H1 (cell line): Measurements from ENCODE around the gene SV2C. TPM values are rescaled to one million over a fixed set of nuclear protein-coding genes. Genes with fewer than 3 reads are reported as not detected.

Experiments used
- CTCF ChIA-PET: fragments of 300-600 bp; sonication (Branson Sonifier 250); formaldehyde crosslinking; loops from one replicate; lab custom pipeline; 2021; ENCODE audit not compliant: partially characterized antibody; lab: Charles Lee
- POLR2A ChIA-PET: fragments of 300-600 bp; sonication (Branson Sonifier 250); formaldehyde crosslinking; loops from one replicate; lab custom pipeline; 2021; ENCODE audit warnings: inconsistent platforms; ENCODE audit not compliant: partially characterized antibody; lab: Charles Lee
- DNase-seq, 2 experiments: peaks; one replicate each; pipeline versions ENCODE4 v3.0.0 to v3.0.0-alpha.2; 2010 to 2022; ENCODE audit warnings: low spot score in 2 of 2, low read depth in 1 of 2, mixed read lengths in 1 of 2
- FAIRE-seq: peaks from 2 replicates; lab custom pipeline; 2011; peaks lifted over from hg19 to GRCh38; lab: Jason Lieb, UNC
- H2AFZ ChIP-seq: 2 replicates; pipeline ENCODE4 v1.8.1; 2012; ENCODE audit warnings: low read length, inconsistent platforms
- H2AK5ac ChIP-seq: 2 replicates; pipeline ENCODE4 v1.6.1; 2013; ENCODE audit warnings: low read depth, low read length
- H2BK120ac ChIP-seq: replicated peaks from 2 replicates; pipeline ENCODE3; 2013; ENCODE audit warnings: low read depth, low read length, inconsistent platforms
- H2BK12ac ChIP-seq: 2 replicates; pipeline ENCODE4 v1.6.1; 2013; ENCODE audit warnings: low read depth, low read length
- H2BK15ac ChIP-seq: 2 replicates; pipeline ENCODE4 v1.6.1; 2013; ENCODE audit warnings: low read length
- H2BK20ac ChIP-seq: 2 replicates; pipeline ENCODE4 v1.6.1; 2013; ENCODE audit warnings: low read length
- H2BK5ac ChIP-seq: 2 replicates; pipeline ENCODE4 v1.6.1; 2013; ENCODE audit warnings: low read depth, low read length
- H3K14ac ChIP-seq: 2 replicates; pipeline ENCODE4 v1.6.1; 2013; ENCODE audit warnings: inconsistent platforms; ENCODE audit not compliant: insufficient read length
- H3K18ac ChIP-seq: 2 replicates; pipeline ENCODE4 v1.6.1; 2013; ENCODE audit warnings: low read length; ENCODE audit errors: extremely low read depth
- H3K23ac ChIP-seq: 2 replicates; pipeline ENCODE4 v1.6.1; 2013; ENCODE audit warnings: inconsistent platforms; ENCODE audit not compliant: insufficient read length
- H3K23me2 ChIP-seq: 2 replicates; pipeline ENCODE4 v1.6.1; 2013; ENCODE audit warnings: low read depth, low read length
- H3K27ac ChIP-seq: 2 replicates; pipeline ENCODE4 v1.6.1; 2011; ENCODE audit warnings: low read depth, low read length, inconsistent platforms
- H3K27me3 ChIP-seq, 4 experiments: replicated peaks in 1 of 4; 1 replicate in 1 of 4; 2 replicates in 3 of 4; pipeline versions ENCODE4 v1.6.1 to v1.8.1; 2011 to 2013; ENCODE audit warnings: low read length in 3 of 4, mild to moderate bottlenecking in 3 of 4, inconsistent platforms in 2 of 4, mixed read lengths in 2 of 4, moderate library complexity in 1 of 4; ENCODE audit not compliant: control insufficient read depth in 3 of 4, insufficient read depth in 3 of 4; ENCODE audit errors: extremely low read depth in 1 of 4
- H3K36me3 ChIP-seq, 4 experiments: 2 replicates each; pipeline versions ENCODE4 v1.6.1 to v1.8.1; 2011 to 2013; ENCODE audit warnings: mild to moderate bottlenecking in 4 of 4, low read length in 3 of 4, moderate library complexity in 2 of 4, control low read depth in 1 of 4, inconsistent platforms in 1 of 4; ENCODE audit not compliant: insufficient read depth in 4 of 4, control insufficient read depth in 2 of 4
- H3K4ac ChIP-seq: replicated peaks from 2 replicates; pipeline ENCODE3; 2013; ENCODE audit warnings: low read length, low read depth, mixed read lengths, inconsistent platforms; ENCODE audit not compliant: insufficient read length
- H3K4me1 ChIP-seq, 4 experiments: replicated peaks in 1 of 4; 1 replicate in 1 of 4; 2 replicates in 3 of 4; pipeline versions ENCODE4 v1.6.1 to v1.8.1; 2011 to 2013; ENCODE audit warnings: low read length in 3 of 4, inconsistent platforms in 2 of 4, mixed read lengths in 1 of 4; ENCODE audit not compliant: insufficient read depth in 4 of 4, control insufficient read depth in 3 of 4
- H3K4me2 ChIP-seq, 2 experiments: 2 replicates each; pipeline versions ENCODE4 v1.6.1 to v1.8.1; 2011 to 2013; ENCODE audit warnings: low read depth in 2 of 2, low read length in 2 of 2, control low read depth in 1 of 2, inconsistent platforms in 1 of 2, mild to moderate bottlenecking in 1 of 2; ENCODE audit not compliant: insufficient read depth in 1 of 2
- H3K4me3 ChIP-seq, 4 experiments: fragments of 200-600, 300-600 bp in 1 of 4; sonication (generic), shearing (Covaris generic), sonication (Bioruptor Twin) in 1 of 4; 2 replicates each; pipeline versions ENCODE4 v1.5.1 to v1.8.1; 2011 to 2016; ENCODE audit warnings: low read length in 4 of 4, low read depth in 3 of 4, control low read depth in 2 of 4, inconsistent platforms in 2 of 4, mild to moderate bottlenecking in 2 of 4, mixed read lengths in 1 of 4, moderate library complexity in 1 of 4; ENCODE audit not compliant: insufficient read depth in 2 of 4; ENCODE audit errors: extremely low read depth in 1 of 4
- H3K56ac ChIP-seq: replicated peaks from 2 replicates; pipeline ENCODE3; 2013; ENCODE audit warnings: low read depth, mild to moderate bottlenecking, mixed read lengths, low read length, inconsistent platforms; ENCODE audit not compliant: insufficient read length
- H3K79me1 ChIP-seq: 2 replicates; pipeline ENCODE4 v1.6.1; 2013; ENCODE audit warnings: low read depth, low read length, control low read depth
- H3K79me2 ChIP-seq, 2 experiments: 2 replicates each; pipeline versions ENCODE4 v1.6.1 to v1.8.1; 2012 to 2013; ENCODE audit warnings: low read length in 2 of 2, mild to moderate bottlenecking in 2 of 2, inconsistent platforms in 1 of 2; ENCODE audit not compliant: insufficient read depth in 2 of 2, control insufficient read depth in 1 of 2
- H3K9ac ChIP-seq, 4 experiments: replicated peaks in 1 of 4; 1 replicate in 1 of 4; 2 replicates in 3 of 4; pipeline versions ENCODE4 v1.6.1 to v1.8.1; 2011 to 2013; ENCODE audit warnings: low read depth in 3 of 4, low read length in 3 of 4, control low read depth in 2 of 4, mild to moderate bottlenecking in 2 of 4, moderate library complexity in 2 of 4, inconsistent platforms in 1 of 4; ENCODE audit errors: extremely low read depth in 1 of 4
- H3K9me3 ChIP-seq, 2 experiments: 2 replicates each; pipeline versions ENCODE4 v1.6.1 to v1.8.1; 2012 to 2013; ENCODE audit warnings: mild to moderate bottlenecking in 2 of 2, moderate library complexity in 2 of 2, control low read depth in 1 of 2, inconsistent platforms in 1 of 2, low read depth in 1 of 2, low read length in 1 of 2, mixed read lengths in 1 of 2; ENCODE audit not compliant: insufficient read depth in 2 of 2
- H4K20me1 ChIP-seq, 2 experiments: replicated peaks in 1 of 2; 2 replicates each; pipeline versions ENCODE3 to v1.8.1; 2011 to 2013; ENCODE audit warnings: inconsistent platforms in 2 of 2, low read length in 2 of 2, mild to moderate bottlenecking in 1 of 2; ENCODE audit not compliant: insufficient read depth in 2 of 2, control insufficient read depth in 1 of 2
- H4K5ac ChIP-seq: 2 replicates; pipeline ENCODE4 v1.6.1; 2013; ENCODE audit warnings: low read length, low read depth, mixed read lengths, inconsistent platforms; ENCODE audit not compliant: insufficient read length
- H4K8ac ChIP-seq: 2 replicates; pipeline ENCODE4 v1.8.0; 2013; ENCODE audit warnings: mild to moderate bottlenecking, moderate library complexity, low read length, inconsistent platforms; ENCODE audit not compliant: insufficient read depth; ENCODE audit errors: extremely low read depth
- H4K91ac ChIP-seq: replicated peaks from 2 replicates; pipeline ENCODE3; 2013; ENCODE audit warnings: low read length, mixed read lengths, inconsistent platforms; ENCODE audit not compliant: insufficient read length
- ATF3 ChIP-seq: IDR thresholded peaks from 2 replicates; pipeline ENCODE4 v1.6.1; 2011; ENCODE audit warnings: low read depth, mild to moderate bottlenecking, low read length; ENCODE audit not compliant: insufficient read depth
- CTCF ChIP-seq, 3 experiments: IDR thresholded peaks; 1 replicate in 2 of 3; 2 replicates in 1 of 3; pipeline versions ENCODE4 v1.5.1 to v1.6.1; 2011; ENCODE audit warnings: low read length in 3 of 3, mild to moderate bottlenecking in 3 of 3, inconsistent platforms in 2 of 3, low read depth in 1 of 3, moderate library complexity in 1 of 3; ENCODE audit not compliant: insufficient read depth in 1 of 3; ENCODE audit errors: control extremely low read depth in 1 of 3
- E2F6 ChIP-seq: IDR thresholded peaks from 2 replicates; pipeline ENCODE4 v1.6.1; 2012; ENCODE audit warnings: inconsistent platforms
- EP300 ChIP-seq, 2 experiments: IDR thresholded peaks; 1 replicate in 1 of 2; 2 replicates in 1 of 2; pipeline ENCODE4 v1.6.1; 2011 to 2012; ENCODE audit warnings: low read depth in 2 of 2, low read length in 2 of 2, mild to moderate bottlenecking in 2 of 2, borderline replicate concordance in 1 of 2, inconsistent platforms in 1 of 2, moderate library complexity in 1 of 2
- FOSL1 ChIP-seq: IDR thresholded peaks from 2 replicates; pipeline ENCODE4 v1.6.1; 2011; ENCODE audit warnings: mild to moderate bottlenecking, low read depth, low read length, moderate library complexity; ENCODE audit not compliant: insufficient read depth
- KDM1A ChIP-seq: fragments of 200-600, 300-600 bp; sonication (generic); IDR thresholded peaks from 2 replicates; pipeline ENCODE4 v1.7.1; 2016; ENCODE audit warnings: mild to moderate bottlenecking, low read length, borderline replicate concordance
- KDM5A ChIP-seq: fragments of 200-600 bp; IDR thresholded peaks from 2 replicates; pipeline ENCODE4 v1.7.1; 2012; ENCODE audit warnings: mild to moderate bottlenecking, low read length, inconsistent platforms, mixed read lengths
- SP4 ChIP-seq: IDR thresholded peaks from 2 replicates; pipeline ENCODE4 v1.6.1; 2012; ENCODE audit warnings: low read length, inconsistent platforms
- TCF12 ChIP-seq: IDR thresholded peaks from 2 replicates; pipeline ENCODE4 v1.6.1; 2011; ENCODE audit warnings: low read depth, mild to moderate bottlenecking, low read length
- WGBS, 2 experiments: shearing (Covaris generic) in 1 of 2; methylation state at CpG; one replicate each; pipeline versions ENCODE4 v1.1.6 to v1.1.7; 2013 to 2015; ENCODE audit warnings: low lambda C conversion rate in 2 of 2, mixed read lengths in 2 of 2, inconsistent platforms in 1 of 2, low coverage in 1 of 2, missing lambda C conversion rate in 1 of 2; ENCODE audit not compliant: insufficient replicate concordance in 2 of 2, insufficient coverage in 1 of 2, insufficient read length in 1 of 2; ENCODE audit errors: extremely low coverage in 1 of 2, missing lambda C conversion rate in 1 of 2; 5-methylcytosine and 5-hydroxymethylcytosine counted together
- polyA plus RNA-seq, 7 experiments: library from polyadenylated mRNA; depleted of rRNA in 3 of 7; stranded (reverse) in 5 of 7; unstranded in 2 of 7; fragments of >200 nt in 5 of 7; fragments of 200-250 nt in 2 of 7; gene quantifications; 1 replicate in 5 of 7; 2 replicates in 1 of 7; 4 replicates in 1 of 7; pipeline versions ENCODE4 v1.2.1 to v1.2.3, GENCODE V29; 2011 to 2013; ENCODE audit warnings: missing spikeins in 2 of 7, mixed read lengths in 2 of 7
- total RNA-seq: library from RNA; stranded (reverse); fragmentation: NEBNext Ultra II Directional; extraction: Animal tissue kit (Norgen Biotek cat#: 25700); gene quantifications from 2 replicates; pipeline ENCODE4 v1.2.1, GENCODE V29; 2021

SV2C gene
- total and polyA plus RNA-seq, 2 of the 8 experiments (the other 6 are each of a cell fraction or from before 2014, with no cell fraction given): 0.08 to 0.24 TPM

- Histone ChIP-seq H2BK20ac (no peak overlapping the region), H3K36me3 (no peaks in the 10 kb centered on the region), H4K91ac (no peak overlapping the region), H3K79me2 (no peaks in the 10 kb centered on the region), H3K4me1 (no peaks in the 10 kb centered on the region), H3K9ac (no peak overlapping the region), H3K9me3 (no peaks in the 10 kb centered on the region)
- POLR2A ChIA-PET: no interaction called here
- TF ChIP-seq TCF12 (no peak), KDM1A (no peak), EP300 (IDR thresholded peaks at IDR 0.05; ENCODE audit: borderline replicate concordance in 1 of 2, low read depth in 2 of 2, low read length in 2 of 2) (no peak), SP4 (no peak), KDM5A (no peak), CTCF (IDR thresholded peaks at IDR 0.05; ENCODE audit: control extremely low read depth in 1 of 3, insufficient read depth in 1 of 3, low read depth in 1 of 3, low read length in 3 of 3) (no peak), E2F6 (no peak), FOSL1 (no peak), ATF3 (no peak)
- TF ChIP-seq, all 59 proteins: peak for 0
- Histone ChIP-seq H3K4ac (no peak overlapping the region), H3K27me3 (no peaks in the 10 kb centered on the region; a peak in 1 of 7 replicates), H4K20me1 (no peaks in the 10 kb centered on the region), H2AFZ (no peak overlapping the region), H3K4me2 (no peak overlapping the region), H3K56ac (no peak overlapping the region), H3K14ac (no peak overlapping the region), H2BK12ac (no peak overlapping the region), H3K4me3 (no peak overlapping the region), H3K79me1 (no peaks in the 10 kb centered on the region), H2AK5ac (no peak overlapping the region), H4K8ac (no peak overlapping the region), H3K27ac (no peak overlapping the region), H3K23me2 (no peaks in the 10 kb centered on the region; the same call in 1 of the 2 replicates), H2BK15ac (no peak overlapping the region), H3K18ac (no peak overlapping the region), H2BK120ac (no peak overlapping the region), H2BK5ac (no peak overlapping the region), H4K5ac (no peak overlapping the region), H3K23ac (no peak overlapping the region)
- DNase-seq (no peak), FAIRE-seq (no peak)
- CTCF ChIA-PET: interaction anchor here (2.4 kb wide), 1 partner anchor 183 kb away, joined by 13 read pairs; no protein-coding TSS in a partner anchor
- WGBS, 2 experiments: 82% methylated on average over 4 of the region's 4 CpGs; no CpG with 5 or more reads in 1 of the 2 experiments
Observed at GRCh38 chr5:76069061-76069735, 14.0 kb upstream of the SV2C start.
